Prostate gland (tissue), 2 donors: ENCODE data around the gene PRIMA1.

ENCODE experiments used
- CTCF ChIP-seq, 4 experiments: fragments of 200-600 bp in 2 of 4; fragments of 450-650 bp in 2 of 4; sonication (generic) in 2 of 4; IDR thresholded peaks; 1 replicate in 3 of 4; 2 replicates in 1 of 4; pipeline ENCODE4 v1.5.1; 2016 to 2019; ENCODE audit warnings: antibody characterized with exemption in 4 of 4, mild to moderate bottlenecking in 2 of 4, moderate library complexity in 2 of 4
- POLR2AphosphoS5 ChIP-seq: sonication (generic); formaldehyde crosslinking; IDR thresholded peaks from one replicate; pipeline ENCODE4 v1.6.1; 2017; ENCODE audit warnings: antibody characterized with exemption

- TF ChIP-seq CTCF (IDR thresholded peaks at IDR 0.05) (no peak), POLR2AphosphoS5 (no peak)
Measured at GRCh38 chr14:93700928-93701327, 87.4 kb downstream of the PRIMA1 start.
